ENCODE data around the gene CSGALNACT2.

The CSGALNACT2 gene

DNA sequence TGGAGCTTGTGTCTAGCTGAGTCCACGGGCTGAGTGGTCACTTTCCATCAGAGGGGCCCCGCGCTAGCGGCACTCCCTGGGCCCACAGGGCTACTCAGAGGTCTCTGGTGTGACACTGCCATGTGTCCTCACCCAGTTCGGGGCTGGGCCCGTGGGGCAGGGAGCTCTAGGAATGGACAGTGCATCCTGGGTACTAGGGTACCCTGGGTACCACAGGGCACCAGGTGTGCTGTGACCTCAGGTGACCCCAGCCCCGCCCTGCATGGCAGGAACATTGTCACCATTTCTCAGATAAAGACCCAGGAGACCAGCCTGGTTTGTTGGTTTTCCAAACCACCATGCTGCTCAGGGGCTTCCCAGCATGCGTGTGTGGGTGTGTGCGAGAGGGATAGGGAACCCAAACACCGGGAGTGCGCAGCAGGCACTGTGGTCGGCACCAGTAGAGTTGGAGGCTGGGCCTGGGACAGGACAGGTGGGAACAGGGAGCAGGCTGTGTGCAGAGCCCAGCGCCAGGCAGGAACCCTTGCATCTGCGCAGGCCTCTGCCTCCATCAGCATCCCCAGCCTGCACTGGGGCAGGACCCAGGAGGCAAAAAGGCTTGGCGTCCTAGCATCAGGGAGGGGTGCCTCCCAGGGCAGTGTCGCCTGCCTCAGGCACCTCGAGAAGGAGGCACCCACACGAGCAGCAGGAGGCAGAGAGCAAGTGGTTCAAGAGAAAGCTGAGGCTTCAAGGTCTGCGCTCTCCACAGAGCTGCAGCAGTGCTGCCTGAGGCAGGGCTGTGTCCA is 19.4 kb upstream of the CSGALNACT2 start:
- Histone ChIP-seq H3K9ac (ENCODE audit: low read depth in 1 of 2, low read length in 2 of 2) (no peak overlapping the region), H3K27ac (ENCODE audit: low read depth, low read length) (no peak overlapping the region), H3K4me1 (ENCODE audit: control insufficient read depth in 1 of 2, insufficient read depth in 2 of 2, low read length in 2 of 2) (peaks cover 5 to 6% of the 10 kb centered on the region in 2 donors), H3K4me3 (ENCODE audit: low read depth in 1 of 2, low read length in 2 of 2) (no peak overlapping the region), H3K27me3 (ENCODE audit: control insufficient read depth in 1 of 2, insufficient read depth in 2 of 2, low read length in 2 of 2) (no peaks in the 10 kb centered on the region), H3K36me3 (ENCODE audit: control insufficient read depth in 1 of 2, insufficient read depth in 2 of 2, low read length in 2 of 2) (no peaks in the 10 kb centered on the region), H3K9me3 (ENCODE audit: control insufficient read depth in 1 of 2, low read length in 2 of 2) (no peaks in the 10 kb centered on the region)

DNA sequence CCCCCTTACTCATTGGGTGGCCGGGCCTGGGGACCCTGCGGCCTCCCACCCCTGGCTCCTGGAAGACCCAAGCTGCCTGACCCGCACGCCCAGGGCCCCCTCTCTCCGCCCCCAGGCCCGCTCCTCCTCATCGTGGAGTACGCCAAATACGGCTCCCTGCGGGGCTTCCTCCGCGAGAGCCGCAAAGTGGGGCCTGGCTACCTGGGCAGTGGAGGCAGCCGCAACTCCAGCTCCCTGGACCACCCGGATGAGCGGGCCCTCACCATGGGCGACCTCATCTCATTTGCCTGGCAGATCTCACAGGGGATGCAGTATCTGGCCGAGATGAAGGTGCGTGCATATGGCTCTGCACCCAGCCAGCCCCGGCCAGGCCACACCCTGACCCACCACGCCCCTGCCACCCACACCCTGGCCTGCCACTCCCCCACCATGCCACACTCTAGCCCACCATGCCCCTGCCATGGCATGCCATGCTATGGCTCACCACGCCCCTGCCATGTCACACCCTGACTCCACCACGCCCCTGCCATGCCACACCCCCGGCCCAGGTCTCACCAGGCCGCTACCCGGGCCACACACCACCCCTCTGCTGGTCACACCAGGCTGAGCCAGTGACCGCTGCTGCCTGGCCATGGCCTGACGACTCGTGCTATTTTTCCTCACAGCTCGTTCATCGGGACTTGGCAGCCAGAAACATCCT is 18.7 kb upstream of the CSGALNACT2 start:
- H3K36me3 ChIP-seq (ENCODE audit: control insufficient read depth in 1 of 2, insufficient read depth in 2 of 2, low read length in 2 of 2): no peaks in the 10 kb centered on the region
- no peak overlapping the region for H3K9ac ChIP-seq (ENCODE audit: low read depth in 1 of 2, low read length in 2 of 2)
- H3K9me3 ChIP-seq (ENCODE audit: control insufficient read depth in 1 of 2, low read length in 2 of 2): no peaks in the 10 kb centered on the region
- H3K27me3 ChIP-seq (ENCODE audit: control insufficient read depth in 1 of 2, insufficient read depth in 2 of 2, low read length in 2 of 2): no peaks in the 10 kb centered on the region
- H3K27ac ChIP-seq (ENCODE audit: low read depth, low read length): no peak overlapping the region
- H3K4me3 ChIP-seq (ENCODE audit: low read depth in 1 of 2, low read length in 2 of 2): no peak overlapping the region
- peaks cover 5 to 6% of the 10 kb centered on the region in 2 donors for H3K4me1 ChIP-seq (ENCODE audit: control insufficient read depth in 1 of 2, insufficient read depth in 2 of 2, low read length in 2 of 2)

DNA sequence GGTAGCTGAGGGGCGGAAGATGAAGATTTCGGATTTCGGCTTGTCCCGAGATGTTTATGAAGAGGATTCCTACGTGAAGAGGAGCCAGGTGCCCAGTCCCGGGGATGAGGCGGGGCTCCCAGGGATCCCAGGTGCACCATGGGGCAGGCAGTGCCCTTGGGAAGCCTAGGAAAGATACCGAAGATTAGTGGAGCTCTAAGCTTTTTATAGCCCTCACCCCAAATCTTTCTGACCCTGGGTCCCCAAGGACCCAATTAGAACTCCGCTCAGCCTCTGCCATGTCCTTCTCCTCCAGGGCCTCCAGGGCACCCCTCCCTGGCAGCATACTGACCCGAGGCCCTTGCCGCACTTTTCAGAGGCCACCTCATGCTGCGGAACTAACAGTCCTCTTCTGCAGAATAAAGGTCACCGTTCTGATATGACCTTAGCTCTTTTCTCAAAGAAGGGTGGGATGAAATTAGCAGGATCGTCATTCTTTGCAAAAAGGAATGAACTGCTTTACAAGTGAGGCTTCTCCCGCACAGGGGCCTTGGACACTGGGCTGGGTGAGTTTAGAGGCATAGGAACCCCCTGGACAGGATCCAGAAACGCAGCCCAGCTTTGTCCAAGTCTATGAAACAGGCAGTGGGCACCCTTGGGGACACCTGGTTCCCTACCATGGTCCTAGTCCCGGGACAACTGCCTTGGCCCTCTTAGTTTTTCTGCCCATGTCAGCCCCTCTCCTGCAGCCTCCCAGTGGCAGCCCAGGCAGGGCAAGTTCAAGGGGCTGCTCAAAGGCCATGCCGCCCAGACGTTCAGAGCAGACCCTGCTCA is 17.9 kb upstream of the CSGALNACT2 start:
- Histone ChIP-seq H3K4me1 (ENCODE audit: control insufficient read depth in 1 of 2, insufficient read depth in 2 of 2, low read length in 2 of 2) (peaks cover 5 to 6% of the 10 kb centered on the region in 2 donors), H3K27ac (ENCODE audit: low read depth, low read length) (no peak overlapping the region), H3K9me3 (ENCODE audit: control insufficient read depth in 1 of 2, low read length in 2 of 2) (no peaks in the 10 kb centered on the region), H3K36me3 (ENCODE audit: control insufficient read depth in 1 of 2, insufficient read depth in 2 of 2, low read length in 2 of 2) (no peaks in the 10 kb centered on the region), H3K9ac (ENCODE audit: low read depth in 1 of 2, low read length in 2 of 2) (no peak overlapping the region), H3K27me3 (ENCODE audit: control insufficient read depth in 1 of 2, insufficient read depth in 2 of 2, low read length in 2 of 2) (no peaks in the 10 kb centered on the region), H3K4me3 (ENCODE audit: low read depth in 1 of 2, low read length in 2 of 2) (no peak overlapping the region)

DNA sequence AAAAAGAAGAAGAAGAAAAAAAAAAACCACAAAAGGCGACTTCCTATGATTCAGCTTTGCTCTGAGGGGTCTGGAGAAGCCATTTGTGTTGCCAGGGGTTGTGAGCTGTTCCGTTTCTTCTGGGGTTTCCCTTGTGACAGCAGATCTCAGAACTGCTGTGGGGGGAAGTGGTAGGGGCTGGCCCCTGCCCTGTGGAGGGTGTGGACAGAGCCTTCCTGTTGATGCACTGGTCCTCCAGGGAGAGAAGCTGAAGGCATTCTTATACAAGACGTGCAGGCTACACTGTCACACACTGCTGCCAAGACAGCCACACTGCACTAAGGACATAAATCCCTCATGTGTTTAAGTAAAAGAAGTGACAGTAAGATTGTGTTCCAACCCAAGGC is 17.3 kb upstream of the CSGALNACT2 start:
- H3K27me3 ChIP-seq (ENCODE audit: control insufficient read depth in 1 of 2, insufficient read depth in 2 of 2, low read length in 2 of 2): no peaks in the 10 kb centered on the region
- H3K9me3 ChIP-seq (ENCODE audit: control insufficient read depth in 1 of 2, low read length in 2 of 2): no peaks in the 10 kb centered on the region
- no peaks in the 10 kb centered on the region for H3K36me3 ChIP-seq (ENCODE audit: control insufficient read depth in 1 of 2, insufficient read depth in 2 of 2, low read length in 2 of 2)
- H3K4me3 ChIP-seq (ENCODE audit: low read depth in 1 of 2, low read length in 2 of 2): no peak overlapping the region
- H3K27ac ChIP-seq (ENCODE audit: low read depth, low read length): no peak overlapping the region
- no peak overlapping the region for H3K9ac ChIP-seq (ENCODE audit: low read depth in 1 of 2, low read length in 2 of 2)
- peaks cover 5 to 6% of the 10 kb centered on the region in 2 donors for H3K4me1 ChIP-seq (ENCODE audit: control insufficient read depth in 1 of 2, insufficient read depth in 2 of 2, low read length in 2 of 2)

DNA sequence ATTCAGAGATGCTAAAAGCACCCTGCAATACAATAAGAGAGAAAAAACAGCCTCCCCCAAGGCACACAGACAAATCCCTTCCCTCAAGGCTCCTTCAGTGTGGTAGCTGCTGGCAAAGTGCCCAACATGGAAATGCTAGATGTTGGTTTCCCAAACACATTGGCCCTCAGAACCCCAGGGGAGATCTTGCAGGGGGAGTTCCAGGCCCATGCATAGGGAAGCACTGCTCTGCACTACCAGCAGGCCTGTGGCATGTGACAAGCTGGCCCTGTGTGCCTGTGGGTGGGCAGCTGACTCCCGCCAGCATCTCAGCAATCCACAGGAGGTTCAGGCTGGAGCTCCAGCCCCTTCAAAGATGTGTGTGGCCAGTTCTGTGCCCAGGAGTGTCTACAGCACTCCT is 16.8 kb upstream of the CSGALNACT2 start:
- no peaks in the 10 kb centered on the region for H3K36me3 ChIP-seq (ENCODE audit: control insufficient read depth in 1 of 2, insufficient read depth in 2 of 2, low read length in 2 of 2)
- peaks cover 5 to 6% of the 10 kb centered on the region in 2 donors for H3K4me1 ChIP-seq (ENCODE audit: control insufficient read depth in 1 of 2, insufficient read depth in 2 of 2, low read length in 2 of 2)
- H3K9me3 ChIP-seq (ENCODE audit: control insufficient read depth in 1 of 2, low read length in 2 of 2): no peaks in the 10 kb centered on the region
- H3K27ac ChIP-seq (ENCODE audit: low read depth, low read length): no peak overlapping the region
- no peaks in the 10 kb centered on the region for H3K27me3 ChIP-seq (ENCODE audit: control insufficient read depth in 1 of 2, insufficient read depth in 2 of 2, low read length in 2 of 2)
- H3K9ac ChIP-seq (ENCODE audit: low read depth in 1 of 2, low read length in 2 of 2): no peak overlapping the region
- H3K4me3 ChIP-seq (ENCODE audit: low read depth in 1 of 2, low read length in 2 of 2): no peak overlapping the region

DNA sequence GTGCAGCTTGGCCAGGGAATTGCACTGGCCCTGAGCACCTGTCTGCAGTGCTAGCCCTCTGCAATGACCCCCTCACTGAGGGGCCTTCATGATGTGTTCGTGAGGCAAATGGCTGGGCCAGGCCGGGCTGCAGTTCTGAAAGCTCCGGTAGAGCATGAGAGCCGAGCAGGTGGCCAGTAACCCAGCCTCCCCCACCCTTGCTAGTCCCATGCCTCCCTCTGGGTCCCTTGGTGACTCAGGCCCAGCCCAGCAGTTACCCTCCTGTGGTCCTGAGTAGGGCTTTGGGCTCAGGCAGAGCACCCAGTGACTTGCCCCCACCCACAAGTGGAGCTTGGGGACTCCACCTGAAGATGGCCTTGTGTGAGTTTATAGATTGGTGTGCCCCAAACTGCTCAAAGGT is 16.1 kb upstream of the CSGALNACT2 start:
- H3K27me3 ChIP-seq (ENCODE audit: control insufficient read depth in 1 of 2, insufficient read depth in 2 of 2, low read length in 2 of 2): no peaks in the 10 kb centered on the region
- H3K9ac ChIP-seq (ENCODE audit: low read depth in 1 of 2, low read length in 2 of 2): no peak overlapping the region
- no peaks in the 10 kb centered on the region for H3K9me3 ChIP-seq (ENCODE audit: control insufficient read depth in 1 of 2, low read length in 2 of 2)
- peaks cover 5 to 6% of the 10 kb centered on the region in 2 donors for H3K4me1 ChIP-seq (ENCODE audit: control insufficient read depth in 1 of 2, insufficient read depth in 2 of 2, low read length in 2 of 2)
- H3K4me3 ChIP-seq (ENCODE audit: low read depth in 1 of 2, low read length in 2 of 2): no peak overlapping the region
- H3K27ac ChIP-seq (ENCODE audit: low read depth, low read length): no peak overlapping the region
- H3K36me3 ChIP-seq (ENCODE audit: control insufficient read depth in 1 of 2, insufficient read depth in 2 of 2, low read length in 2 of 2): no peaks in the 10 kb centered on the region

DNA sequence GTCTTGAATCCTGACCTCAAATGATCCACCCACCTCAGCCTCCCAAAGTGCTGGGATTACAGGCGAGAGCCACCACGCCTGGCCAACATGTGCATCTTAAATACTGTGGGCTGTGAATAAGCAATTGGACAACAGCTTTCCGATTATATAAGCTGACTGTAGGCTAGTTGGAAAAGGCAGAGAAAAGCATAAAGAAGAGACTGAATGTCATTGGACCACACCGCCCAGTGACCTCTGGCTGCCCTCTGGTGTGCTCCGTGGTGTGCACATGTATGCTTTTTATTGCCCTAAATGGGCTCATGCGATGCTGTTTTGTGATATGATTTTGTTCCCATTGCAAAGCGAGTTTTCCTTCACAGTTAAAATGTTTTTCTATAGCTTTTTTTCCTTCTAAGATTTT is 15.4 kb upstream of the CSGALNACT2 start:
- Histone ChIP-seq H3K4me1 (ENCODE audit: control insufficient read depth in 1 of 2, insufficient read depth in 2 of 2, low read length in 2 of 2) (peaks cover 5 to 6% of the 10 kb centered on the region in 2 donors), H3K4me3 (ENCODE audit: low read depth in 1 of 2, low read length in 2 of 2) (no peak overlapping the region), H3K27me3 (ENCODE audit: control insufficient read depth in 1 of 2, insufficient read depth in 2 of 2, low read length in 2 of 2) (no peaks in the 10 kb centered on the region), H3K27ac (ENCODE audit: low read depth, low read length) (no peak overlapping the region), H3K36me3 (ENCODE audit: control insufficient read depth in 1 of 2, insufficient read depth in 2 of 2, low read length in 2 of 2) (no peaks in the 10 kb centered on the region), H3K9ac (ENCODE audit: low read depth in 1 of 2, low read length in 2 of 2) (no peak overlapping the region), H3K9me3 (ENCODE audit: control insufficient read depth in 1 of 2, low read length in 2 of 2) (no peaks in the 10 kb centered on the region)

DNA sequence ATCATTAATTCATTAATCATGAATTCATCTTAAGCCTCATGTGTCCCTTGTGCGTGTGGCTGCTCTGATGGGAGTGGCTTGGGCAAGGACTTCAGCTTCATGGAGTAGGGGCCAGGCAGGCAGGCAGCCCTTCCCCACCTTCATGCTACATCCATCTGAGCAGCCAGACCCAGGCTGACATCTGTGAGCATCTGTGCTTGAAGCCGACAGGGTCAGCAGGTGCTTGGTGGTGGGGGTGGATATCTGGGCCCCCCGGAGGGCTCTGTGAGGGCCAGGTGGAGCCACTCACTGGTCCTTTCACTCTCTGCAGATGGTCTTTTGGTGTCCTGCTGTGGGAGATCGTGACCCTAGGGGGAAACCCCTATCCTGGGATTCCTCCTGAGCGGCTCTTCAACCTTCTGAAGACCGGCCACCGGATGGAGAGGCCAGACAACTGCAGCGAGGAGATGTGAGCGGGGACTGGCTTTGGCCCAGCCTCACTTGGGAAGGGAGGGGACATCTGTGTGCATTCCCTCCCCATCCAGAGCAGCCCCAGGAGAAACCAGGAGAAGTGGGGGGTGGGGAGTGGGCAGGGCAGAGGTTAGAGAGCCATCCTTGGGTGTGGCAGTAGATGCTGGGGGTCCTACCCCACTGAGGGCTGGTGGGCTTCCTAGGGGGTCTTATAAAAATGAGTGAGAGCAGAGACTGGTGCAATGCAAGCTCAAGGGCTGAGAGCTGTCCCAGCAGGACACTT is 14.7 kb upstream of the CSGALNACT2 start:
- no peak overlapping the region for H3K4me3 ChIP-seq (ENCODE audit: low read depth in 1 of 2, low read length in 2 of 2)
- H3K9ac ChIP-seq (ENCODE audit: low read depth in 1 of 2, low read length in 2 of 2): no peak overlapping the region
- H3K36me3 ChIP-seq (ENCODE audit: control insufficient read depth in 1 of 2, insufficient read depth in 2 of 2, low read length in 2 of 2): no peaks in the 10 kb centered on the region
- no peaks in the 10 kb centered on the region for H3K9me3 ChIP-seq (ENCODE audit: control insufficient read depth in 1 of 2, low read length in 2 of 2)
- no peak overlapping the region for H3K27ac ChIP-seq (ENCODE audit: low read depth, low read length)
- peaks cover 5 to 6% of the 10 kb centered on the region in 2 donors for H3K4me1 ChIP-seq (ENCODE audit: control insufficient read depth in 1 of 2, insufficient read depth in 2 of 2, low read length in 2 of 2)
- H3K27me3 ChIP-seq (ENCODE audit: control insufficient read depth in 1 of 2, insufficient read depth in 2 of 2, low read length in 2 of 2): no peaks in the 10 kb centered on the region

DNA sequence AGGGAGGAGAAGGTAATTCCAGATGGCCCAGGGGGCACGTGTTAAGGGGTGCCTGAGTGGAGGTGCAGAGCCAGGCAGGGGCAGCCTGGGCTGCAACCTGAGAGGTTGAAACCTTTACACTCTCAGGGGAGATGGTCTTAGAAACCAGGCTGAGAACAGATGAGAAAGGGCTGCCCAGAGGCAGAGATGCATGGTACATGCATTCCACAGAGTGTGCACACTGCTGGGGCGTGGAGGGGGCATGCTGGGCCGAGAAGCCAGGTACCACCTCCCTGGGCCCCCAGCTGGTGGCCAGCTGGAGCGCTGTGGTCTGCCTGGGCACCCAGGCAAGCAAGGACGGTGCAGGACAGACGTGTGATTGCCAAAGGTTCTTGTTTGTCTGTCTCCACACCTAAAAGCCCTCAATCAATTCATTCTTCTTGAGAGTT is 14.1 kb upstream of the CSGALNACT2 start:
- Histone ChIP-seq H3K4me3 (ENCODE audit: low read depth in 1 of 2, low read length in 2 of 2) (no peak overlapping the region), H3K27me3 (ENCODE audit: control insufficient read depth in 1 of 2, insufficient read depth in 2 of 2, low read length in 2 of 2) (no peaks in the 10 kb centered on the region), H3K4me1 (ENCODE audit: control insufficient read depth in 1 of 2, insufficient read depth in 2 of 2, low read length in 2 of 2) (peaks cover 6 to 7% of the 10 kb centered on the region in 2 donors), H3K9me3 (ENCODE audit: control insufficient read depth in 1 of 2, low read length in 2 of 2) (no peaks in the 10 kb centered on the region), H3K36me3 (ENCODE audit: control insufficient read depth in 1 of 2, insufficient read depth in 2 of 2, low read length in 2 of 2) (no peaks in the 10 kb centered on the region), H3K27ac (ENCODE audit: low read depth, low read length) (no peak overlapping the region), H3K9ac (ENCODE audit: low read depth in 1 of 2, low read length in 2 of 2) (no peak overlapping the region)

All from duodenal mucosa (tissue), 2 donors.